Dedifferentiated amniotic fluid mesenchymal stem cell (primary cell): ENCODE data around the gene SLITRK5.
A peak's percentile ranks its signal among the peaks of the same experiment; 100 is the strongest.

Source experiments
- DNase-seq: peaks from one replicate; pipeline ENCODE4 v3.0.0-alpha.2; 2016; ENCODE audit errors: extremely low spot score

The SLITRK5 gene, protein sequence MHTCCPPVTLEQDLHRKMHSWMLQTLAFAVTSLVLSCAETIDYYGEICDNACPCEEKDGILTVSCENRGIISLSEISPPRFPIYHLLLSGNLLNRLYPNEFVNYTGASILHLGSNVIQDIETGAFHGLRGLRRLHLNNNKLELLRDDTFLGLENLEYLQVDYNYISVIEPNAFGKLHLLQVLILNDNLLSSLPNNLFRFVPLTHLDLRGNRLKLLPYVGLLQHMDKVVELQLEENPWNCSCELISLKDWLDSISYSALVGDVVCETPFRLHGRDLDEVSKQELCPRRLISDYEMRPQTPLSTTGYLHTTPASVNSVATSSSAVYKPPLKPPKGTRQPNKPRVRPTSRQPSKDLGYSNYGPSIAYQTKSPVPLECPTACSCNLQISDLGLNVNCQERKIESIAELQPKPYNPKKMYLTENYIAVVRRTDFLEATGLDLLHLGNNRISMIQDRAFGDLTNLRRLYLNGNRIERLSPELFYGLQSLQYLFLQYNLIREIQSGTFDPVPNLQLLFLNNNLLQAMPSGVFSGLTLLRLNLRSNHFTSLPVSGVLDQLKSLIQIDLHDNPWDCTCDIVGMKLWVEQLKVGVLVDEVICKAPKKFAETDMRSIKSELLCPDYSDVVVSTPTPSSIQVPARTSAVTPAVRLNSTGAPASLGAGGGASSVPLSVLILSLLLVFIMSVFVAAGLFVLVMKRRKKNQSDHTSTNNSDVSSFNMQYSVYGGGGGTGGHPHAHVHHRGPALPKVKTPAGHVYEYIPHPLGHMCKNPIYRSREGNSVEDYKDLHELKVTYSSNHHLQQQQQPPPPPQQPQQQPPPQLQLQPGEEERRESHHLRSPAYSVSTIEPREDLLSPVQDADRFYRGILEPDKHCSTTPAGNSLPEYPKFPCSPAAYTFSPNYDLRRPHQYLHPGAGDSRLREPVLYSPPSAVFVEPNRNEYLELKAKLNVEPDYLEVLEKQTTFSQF

DNA sequence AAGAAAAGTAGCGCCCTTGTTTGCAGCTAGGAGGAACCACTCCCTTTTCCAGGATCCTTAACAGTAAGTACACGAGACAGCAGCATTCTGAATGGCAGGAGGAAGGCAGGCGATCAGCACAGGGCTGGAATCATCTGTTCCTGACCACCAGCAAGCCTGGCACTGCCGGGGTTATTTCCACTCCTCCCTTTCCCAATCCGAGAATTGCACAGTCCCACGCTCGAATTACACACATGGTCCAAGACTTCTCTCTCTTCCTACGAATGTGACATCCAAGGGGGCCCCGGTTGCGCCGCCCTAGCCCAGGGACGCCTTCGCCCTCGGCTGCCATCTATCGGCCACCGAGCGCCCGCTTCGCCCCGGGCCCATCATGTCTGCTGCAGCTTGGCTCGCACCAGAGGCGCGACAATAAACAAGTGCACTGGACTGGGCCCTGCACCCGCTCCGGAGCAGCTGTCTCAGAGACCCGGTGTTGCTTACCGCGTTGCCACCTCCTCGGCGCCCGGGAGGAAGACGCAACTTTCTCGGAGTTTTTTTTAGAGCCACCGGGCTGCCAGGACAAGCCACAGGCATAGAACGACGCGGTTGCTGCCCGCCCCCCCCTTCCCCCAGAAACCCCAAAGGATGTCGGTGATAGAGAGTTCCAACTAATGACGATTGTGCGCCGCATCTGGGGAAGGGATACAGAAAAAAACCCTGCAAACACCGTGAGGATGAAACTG is at the start of gene SLITRK5:
SLITRK5 (plus strand) TSS at position 341 of the 722 bp plus-strand sequence. CDS start 4,018 bp downstream, outside the sequence.
- peak; percentile 34 for DNase-seq

DNA sequence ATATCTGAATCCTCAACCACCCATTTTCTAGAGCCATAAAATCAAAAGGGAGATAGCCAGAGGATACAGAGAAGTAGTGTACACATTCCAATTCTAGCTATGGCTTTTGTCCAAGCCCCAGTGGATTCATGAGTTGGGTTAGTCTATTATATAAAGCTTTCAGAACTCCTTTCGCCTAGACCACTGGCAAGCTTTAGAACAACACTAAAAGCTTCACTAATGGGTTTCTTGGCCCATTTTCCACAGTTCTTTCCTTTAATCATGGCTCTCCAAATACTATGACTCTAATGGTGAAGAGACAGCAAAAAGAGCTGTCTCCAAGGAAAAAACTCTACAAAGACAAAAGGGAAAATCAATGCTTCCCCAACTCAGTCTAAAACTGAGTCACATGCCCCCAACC is 48.2 kb upstream of the SLITRK5 start:
- DNase-seq = no peak

DNA sequence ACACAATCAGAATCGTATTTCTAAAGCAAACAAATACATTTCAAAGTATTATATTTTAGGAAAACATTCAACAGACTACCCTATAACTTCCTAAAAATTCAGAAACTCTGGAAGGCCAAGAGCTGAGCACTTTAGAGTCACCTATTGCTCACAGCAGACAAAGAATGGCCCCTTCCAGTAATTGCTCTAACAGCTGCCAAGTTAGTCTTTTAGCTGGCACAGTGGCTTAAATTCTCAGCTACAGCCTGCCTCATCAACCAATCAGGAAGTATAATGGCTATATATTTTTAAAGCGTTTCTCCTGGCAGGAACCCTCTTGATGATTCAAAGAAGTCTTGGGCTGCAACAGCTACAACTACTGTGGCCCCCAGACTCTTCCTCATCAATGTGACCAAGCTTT is 14.9 kb upstream of the SLITRK5 start:
- no peak for DNase-seq

DNA sequence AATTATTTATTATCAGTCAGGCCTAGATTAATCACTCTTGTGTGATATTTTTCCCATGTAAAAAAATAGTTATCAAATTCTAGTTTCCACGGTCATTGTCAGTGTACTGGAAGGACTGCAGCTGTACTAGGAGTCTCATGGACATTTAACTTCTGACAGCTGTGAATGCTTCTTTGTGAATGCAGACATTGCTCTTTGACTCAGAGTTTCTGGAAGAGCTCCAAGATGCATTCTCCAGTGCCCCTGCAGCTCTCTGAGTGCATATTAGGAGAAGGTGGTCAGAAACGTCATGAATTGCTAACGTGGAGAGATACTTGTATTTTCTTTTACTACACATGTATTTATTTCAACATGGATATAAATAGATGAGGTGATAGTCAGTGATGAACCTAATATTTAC is 9.7 kb upstream of the SLITRK5 start:
- DNase-seq = no peak

DNA sequence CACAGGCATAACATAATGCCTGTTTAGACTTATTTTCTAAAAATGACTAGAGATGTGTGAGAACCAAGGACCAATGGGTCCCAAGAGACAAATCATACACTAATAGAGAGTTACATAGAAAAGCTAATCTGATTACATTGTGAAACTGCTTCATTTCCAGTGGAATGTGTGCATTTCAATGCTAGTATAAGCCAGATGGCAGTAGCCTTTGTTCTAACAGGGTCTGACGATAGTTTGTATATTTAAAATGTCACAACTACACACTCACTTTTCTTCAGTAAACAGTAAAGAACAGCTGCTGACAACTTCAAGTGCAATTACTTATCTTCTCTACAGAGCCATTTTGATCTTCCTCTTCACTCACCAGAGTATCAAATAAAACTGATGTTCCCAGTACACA is 4.3 kb upstream of the SLITRK5 start:
- no peak for DNase-seq

DNA sequence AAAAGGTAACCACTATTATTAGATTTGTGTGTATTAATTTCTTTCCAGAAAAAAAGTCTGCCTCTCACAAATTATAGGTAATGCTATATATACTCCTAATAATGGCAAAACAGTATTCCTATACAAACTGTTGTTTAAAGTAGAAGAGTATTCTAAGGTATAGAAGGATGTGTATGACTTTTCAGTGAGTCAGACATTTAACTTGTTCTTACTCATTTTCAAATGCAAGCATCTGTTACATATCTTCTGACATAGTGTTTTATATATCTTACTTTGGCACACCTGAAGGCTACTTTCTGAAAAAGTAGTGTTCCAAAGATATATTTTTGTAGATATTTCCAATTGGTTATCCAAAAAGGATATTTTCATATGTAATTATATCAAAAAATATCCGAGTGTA is 3.5 kb upstream of the SLITRK5 start:
- DNase-seq = no peak

DNA sequence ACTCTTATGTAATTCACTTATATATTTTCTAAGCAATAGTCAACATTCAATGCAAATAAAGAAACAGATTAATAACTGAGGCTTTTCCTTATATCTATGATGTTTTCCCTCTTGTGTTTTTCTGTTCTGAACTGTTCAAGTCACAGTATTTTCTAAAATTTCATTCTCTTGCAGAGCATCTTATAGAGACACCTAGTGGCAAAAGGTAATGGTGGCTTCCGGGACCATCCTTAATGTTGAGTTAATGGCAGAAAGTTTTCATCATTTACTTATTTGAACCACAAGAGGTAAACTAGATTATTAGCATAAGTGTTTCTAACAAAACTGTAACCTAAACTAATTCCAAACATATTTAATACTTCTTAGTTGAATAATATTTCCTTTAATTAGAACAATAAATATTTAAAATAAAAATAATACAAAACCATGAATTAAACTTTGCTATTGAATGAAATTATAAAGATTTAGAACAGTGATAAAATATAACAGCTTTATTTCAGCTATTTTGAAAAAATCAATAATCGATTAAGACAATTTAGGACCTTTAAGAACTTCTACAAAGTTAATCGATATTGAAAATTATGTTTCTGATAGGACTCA is 1.7 kb upstream of the SLITRK5 start:
- no peak for DNase-seq

DNA sequence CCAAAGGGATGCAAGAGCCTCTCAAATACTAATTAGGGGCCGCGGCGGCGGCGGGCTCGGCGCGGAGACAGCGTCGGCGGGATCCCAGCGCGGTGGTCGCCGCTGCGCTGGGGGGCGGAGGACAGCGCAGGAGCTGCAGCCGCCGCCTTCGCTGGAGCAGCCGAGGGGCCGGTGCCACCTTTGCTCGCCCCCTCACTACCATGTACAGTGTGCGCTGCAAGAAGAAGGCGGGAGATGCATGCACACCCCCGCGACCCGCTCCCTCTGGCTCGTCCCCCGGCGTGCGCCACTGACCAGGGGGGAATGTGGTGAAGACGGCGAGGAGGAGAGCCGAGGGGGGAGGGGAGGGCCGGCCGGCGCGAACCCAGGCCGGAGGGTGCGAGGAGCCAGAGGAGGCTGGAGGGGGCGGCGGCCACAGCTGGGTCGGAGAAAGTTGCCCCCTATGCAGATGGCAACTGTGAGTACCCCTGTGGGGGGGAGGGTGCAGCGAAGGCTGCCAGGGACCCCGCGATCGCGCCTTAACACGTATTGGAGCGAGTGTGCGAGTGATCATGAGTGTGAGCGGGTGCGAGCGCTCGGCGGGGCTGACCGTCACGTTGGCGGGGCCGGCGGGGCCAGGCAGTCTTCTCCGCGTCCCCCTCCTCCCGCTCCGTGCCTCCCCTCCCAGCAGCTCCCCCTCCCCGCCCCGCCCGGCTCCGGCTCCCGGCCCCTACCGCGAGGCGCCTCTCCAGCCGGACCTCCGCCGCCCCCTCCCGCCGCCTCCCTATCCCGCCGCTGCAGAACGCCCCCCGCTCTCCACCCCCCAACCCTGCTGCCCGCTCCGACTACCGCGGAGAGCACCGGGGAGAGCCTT is 808 bp downstream of the SLITRK5 start:
- no peak for DNase-seq

DNA sequence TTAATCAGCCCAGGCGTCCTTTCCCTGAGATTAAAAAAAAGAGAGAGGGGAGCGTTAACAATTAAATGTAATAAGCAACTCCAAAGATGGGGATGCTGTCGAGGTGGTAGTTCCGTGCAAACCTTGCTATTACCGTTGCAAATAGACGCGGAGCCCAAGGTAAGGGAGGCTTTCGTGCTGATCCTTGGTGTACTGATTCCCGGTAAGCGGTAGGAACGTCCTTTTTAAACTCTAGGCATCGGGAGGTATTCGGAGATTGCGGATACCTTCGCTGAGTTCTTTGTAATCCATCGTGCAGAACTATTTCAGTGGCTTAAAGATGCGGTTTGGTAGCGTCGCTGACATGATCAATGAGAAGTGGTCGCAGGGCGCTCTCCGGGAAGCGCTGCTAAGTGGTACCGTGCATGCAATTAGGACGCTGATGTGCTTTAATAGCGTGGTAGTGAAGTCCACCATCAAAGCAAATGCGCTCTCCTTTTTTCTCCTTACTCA is 3.1 kb downstream of the SLITRK5 start:
- no peak for DNase-seq

DNA sequence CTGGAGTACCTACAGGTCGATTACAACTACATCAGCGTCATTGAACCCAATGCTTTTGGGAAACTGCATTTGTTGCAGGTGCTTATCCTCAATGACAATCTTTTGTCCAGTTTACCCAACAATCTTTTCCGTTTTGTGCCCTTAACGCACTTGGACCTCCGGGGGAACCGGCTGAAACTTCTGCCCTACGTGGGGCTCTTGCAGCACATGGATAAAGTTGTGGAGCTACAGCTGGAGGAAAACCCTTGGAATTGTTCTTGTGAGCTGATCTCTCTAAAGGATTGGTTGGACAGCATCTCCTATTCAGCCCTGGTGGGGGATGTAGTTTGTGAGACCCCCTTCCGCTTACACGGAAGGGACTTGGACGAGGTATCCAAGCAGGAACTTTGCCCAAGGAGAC is 4.7 kb downstream of the SLITRK5 start:
- no peak for DNase-seq

DNA sequence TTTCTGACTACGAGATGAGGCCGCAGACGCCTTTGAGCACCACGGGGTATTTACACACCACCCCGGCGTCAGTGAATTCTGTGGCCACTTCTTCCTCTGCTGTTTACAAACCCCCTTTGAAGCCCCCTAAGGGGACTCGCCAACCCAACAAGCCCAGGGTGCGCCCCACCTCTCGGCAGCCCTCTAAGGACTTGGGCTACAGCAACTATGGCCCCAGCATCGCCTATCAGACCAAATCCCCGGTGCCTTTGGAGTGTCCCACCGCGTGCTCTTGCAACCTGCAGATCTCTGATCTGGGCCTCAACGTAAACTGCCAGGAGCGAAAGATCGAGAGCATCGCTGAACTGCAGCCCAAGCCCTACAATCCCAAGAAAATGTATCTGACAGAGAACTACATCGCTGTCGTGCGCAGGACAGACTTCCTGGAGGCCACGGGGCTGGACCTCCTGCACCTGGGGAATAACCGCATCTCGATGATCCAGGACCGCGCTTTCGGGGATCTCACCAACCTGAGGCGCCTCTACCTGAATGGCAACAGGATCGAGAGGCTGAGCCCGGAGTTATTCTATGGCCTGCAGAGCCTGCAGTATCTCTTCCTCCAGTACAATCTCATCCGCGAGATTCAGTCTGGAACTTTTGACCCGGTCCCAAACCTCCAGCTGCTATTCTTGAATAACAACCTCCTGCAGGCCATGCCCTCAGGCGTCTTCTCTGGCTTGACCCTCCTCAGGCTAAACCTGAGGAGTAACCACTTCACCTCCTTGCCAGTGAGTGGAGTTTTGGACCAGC is 5.3 kb downstream of the SLITRK5 start:
- DNase-seq = no peak

DNA sequence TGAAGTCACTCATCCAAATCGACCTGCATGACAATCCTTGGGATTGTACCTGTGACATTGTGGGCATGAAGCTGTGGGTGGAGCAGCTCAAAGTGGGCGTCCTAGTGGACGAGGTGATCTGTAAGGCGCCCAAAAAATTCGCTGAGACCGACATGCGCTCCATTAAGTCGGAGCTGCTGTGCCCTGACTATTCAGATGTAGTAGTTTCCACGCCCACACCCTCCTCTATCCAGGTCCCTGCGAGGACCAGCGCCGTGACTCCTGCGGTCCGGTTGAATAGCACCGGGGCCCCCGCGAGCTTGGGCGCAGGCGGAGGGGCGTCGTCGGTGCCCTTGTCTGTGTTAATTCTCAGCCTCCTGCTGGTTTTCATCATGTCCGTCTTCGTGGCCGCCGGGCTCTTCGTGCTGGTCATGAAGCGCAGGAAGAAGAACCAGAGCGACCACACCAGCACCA is 5.9 kb downstream of the SLITRK5 start:
- DNase-seq = no peak

DNA sequence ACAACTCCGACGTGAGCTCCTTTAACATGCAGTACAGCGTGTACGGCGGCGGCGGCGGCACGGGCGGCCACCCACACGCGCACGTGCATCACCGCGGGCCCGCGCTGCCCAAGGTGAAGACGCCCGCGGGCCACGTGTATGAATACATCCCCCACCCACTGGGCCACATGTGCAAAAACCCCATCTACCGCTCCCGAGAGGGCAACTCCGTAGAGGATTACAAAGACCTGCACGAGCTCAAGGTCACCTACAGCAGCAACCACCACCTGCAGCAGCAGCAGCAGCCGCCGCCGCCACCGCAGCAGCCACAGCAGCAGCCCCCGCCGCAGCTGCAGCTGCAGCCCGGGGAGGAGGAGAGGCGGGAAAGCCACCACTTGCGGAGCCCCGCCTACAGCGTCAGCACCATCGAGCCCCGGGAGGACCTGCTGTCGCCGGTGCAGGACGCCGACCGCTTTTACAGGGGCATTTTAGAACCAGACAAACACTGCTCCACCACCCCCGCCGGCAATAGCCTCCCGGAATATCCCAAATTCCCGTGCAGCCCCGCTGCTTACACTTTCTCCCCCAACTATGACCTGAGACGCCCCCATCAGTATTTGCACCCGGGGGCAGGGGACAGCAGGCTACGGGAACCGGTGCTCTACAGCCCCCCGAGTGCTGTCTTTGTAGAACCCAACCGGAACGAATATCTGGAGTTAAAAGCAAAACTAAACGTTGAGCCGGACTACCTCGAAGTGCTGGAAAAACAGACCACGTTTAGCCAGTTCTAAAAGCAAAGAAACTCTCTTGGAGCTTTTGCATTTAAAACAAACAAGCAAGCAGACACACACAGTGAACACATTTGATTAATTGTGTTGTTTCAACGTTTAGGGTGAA is 6.6 kb downstream of the SLITRK5 start:
- DNase-seq = no peak

DNA sequence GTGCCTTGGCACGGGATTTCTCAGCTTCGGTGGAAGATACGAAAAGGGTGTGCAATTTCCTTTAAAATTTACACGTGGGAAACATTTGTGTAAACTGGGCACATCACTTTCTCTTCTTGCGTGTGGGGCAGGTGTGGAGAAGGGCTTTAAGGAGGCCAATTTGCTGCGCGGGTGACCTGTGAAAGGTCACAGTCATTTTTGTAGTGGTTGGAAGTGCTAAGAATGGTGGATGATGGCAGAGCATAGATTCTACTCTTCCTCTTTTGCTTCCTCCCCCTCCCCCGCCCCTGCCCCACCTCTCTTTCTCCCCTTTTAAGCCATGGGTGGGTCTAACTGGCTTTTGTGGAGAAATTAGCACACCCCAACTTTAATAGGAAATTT is 7.2 kb downstream of the SLITRK5 start:
- no peak for DNase-seq

DNA sequence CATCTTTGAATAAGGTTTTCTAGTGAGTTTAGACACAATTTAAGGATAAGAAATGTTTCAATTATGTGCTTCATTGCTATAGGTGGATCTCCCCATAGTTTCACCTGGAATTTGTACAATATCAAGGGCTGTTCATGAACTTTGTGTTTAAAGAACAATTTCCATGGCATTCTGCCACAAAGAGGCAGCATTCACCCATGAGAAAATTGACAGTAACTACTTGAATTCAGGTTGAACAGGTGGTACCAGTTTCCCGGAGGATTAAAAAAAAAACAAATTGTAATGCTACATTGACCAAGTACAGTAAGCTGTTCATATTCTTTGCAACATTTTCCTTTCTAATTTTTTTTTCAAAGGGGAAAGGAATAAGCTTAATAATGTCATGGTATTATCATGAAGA is 9.1 kb downstream of the SLITRK5 start:
- DNase-seq = no peak

DNA sequence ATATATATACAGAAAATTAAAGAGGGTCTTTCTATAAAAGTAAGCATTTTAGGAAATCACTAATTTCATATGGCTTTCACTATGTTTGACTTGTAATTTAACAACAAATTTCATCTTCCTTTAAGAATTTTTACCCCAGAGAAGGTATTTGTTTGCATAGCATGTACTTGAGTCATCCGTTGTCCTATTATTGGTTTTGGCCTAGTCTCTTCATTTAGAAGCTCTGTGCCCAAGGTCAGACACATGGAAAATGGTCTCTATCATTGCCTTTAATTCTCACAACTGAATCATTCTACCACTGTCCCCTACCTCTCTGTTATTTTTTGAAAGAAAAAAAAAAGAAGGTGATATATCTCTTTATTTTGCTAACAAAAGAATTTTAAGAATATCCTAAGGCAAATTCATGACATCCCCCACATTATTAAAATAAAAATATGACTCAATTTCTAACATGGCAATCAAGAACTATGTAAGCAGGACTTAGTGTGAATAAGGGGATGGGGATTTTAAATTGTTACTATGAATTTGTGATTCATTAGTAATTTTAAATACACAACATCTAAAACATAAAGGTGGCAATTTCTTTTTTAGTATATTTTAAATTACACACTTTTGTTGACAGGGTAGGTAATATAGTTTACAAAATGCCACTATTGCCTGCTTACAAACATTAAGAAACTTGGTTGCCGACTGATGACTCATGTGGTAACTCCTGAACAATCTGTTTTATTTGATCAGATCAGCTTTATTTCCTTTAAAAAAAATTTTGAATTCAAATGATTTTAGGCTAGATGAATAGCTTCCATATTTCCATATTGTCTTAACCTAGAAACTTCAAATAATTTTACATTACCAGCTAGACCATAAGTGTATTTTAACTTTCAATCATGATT is 13.9 kb downstream of the SLITRK5 start:
- DNase-seq = no peak

DNA sequence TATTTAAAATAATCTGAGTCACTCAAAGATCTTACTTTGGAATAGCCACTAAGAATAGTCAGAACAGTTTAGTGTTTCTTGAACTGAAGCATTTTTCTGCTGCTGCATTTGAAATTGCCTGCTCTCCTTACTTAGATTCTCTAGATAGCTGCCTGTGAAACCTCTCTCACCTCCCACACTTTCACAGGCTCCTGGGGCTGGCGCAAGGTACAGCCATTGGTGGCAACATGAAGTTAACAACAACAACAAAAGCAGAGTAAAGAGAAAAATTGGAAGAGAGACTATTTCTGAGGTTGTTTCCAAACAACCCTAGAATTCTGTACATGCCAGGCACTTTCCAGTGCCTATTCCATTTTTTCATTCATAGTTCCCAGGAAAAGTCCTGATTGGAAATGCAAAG is 25.3 kb downstream of the SLITRK5 start:
- no peak for DNase-seq

DNA sequence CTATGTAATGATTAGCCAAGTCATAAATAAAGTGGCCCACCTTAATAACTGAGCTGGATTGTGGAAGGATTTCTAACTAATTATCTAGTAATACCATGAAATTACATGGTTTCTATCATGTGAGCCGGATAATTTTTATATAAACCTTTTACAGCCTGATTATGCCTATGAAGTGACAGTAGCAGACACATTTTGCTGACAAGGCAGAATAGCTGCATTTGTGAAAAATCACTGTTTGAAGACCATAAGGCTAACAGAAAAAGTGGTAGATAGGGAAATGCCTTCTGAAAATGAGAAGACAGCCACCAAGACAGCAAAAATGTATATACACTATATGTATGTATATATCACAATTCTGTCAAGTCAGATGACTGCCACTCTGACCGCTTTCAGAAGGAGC is 27.1 kb downstream of the SLITRK5 start:
- no peak for DNase-seq
